SK-N-SH (cell line): ENCODE measurements around the gene THBS1. TPM values are rescaled to one million over a fixed set of nuclear protein-coding genes. Genes with fewer than 3 reads are reported as not detected.

Source experiments
- CTCF ChIA-PET: fragments of 300-600, 350-600 bp; formaldehyde crosslinking; extraction: SDS; loops from one replicate; lab custom pipeline; 2021; lab: Yijun Ruan, JAX
- POLR2A ChIA-PET: fragments of 350-600 bp; sonication (Branson Sonifier 250); formaldehyde crosslinking; extraction: SDS; loops from one replicate; lab custom pipeline; 2020; ENCODE audit warnings: antibody characterized with exemption, inconsistent platforms; lab: Yijun Ruan, JAX
- DNase-seq: peaks from one replicate; pipeline ENCODE4 v3.0.0; 2012
- H2AFZ ChIP-seq: fragments of 200-600 bp; sonication (generic); 2 replicates; pipeline ENCODE4 v1.8.1; 2016; ENCODE audit warnings: antibody characterized with exemption, mild to moderate bottlenecking, low read depth
- H3F3A ChIP-seq: fragments of 200-600 bp; sonication (generic); replicated peaks from 2 replicates; pipeline ENCODE3; 2016; ENCODE audit warnings: antibody characterized with exemption, mild to moderate bottlenecking; ENCODE audit not compliant: insufficient read depth
- H3K27ac ChIP-seq, 2 experiments: fragments of 200-500 bp in 1 of 2; fragments of 200-600 bp in 1 of 2; sonication (Bioruptor generic) in 1 of 2; sonication (generic), shearing (Covaris generic) in 1 of 2; 2 replicates each; pipeline versions ENCODE4 v1.5.1 to v1.6.1; 2014 to 2016; ENCODE audit warnings: low read depth in 2 of 2, inconsistent platforms in 1 of 2, low read length in 1 of 2, mild to moderate bottlenecking in 1 of 2, mixed read lengths in 1 of 2
- H3K27me3 ChIP-seq: fragments of 200-600 bp; sonication (generic), shearing (Covaris generic); 2 replicates; pipeline ENCODE4 v1.6.1; 2016; ENCODE audit warnings: mixed run types; ENCODE audit not compliant: insufficient read depth
- H3K36me3 ChIP-seq, 2 experiments: fragments of 200-500 bp in 1 of 2; fragments of 200-600 bp in 1 of 2; sonication (Bioruptor generic) in 1 of 2; sonication (generic) in 1 of 2; replicated peaks in 1 of 2; 2 replicates each; pipeline versions ENCODE3 to v1.5.1; 2014 to 2016; ENCODE audit warnings: low read length in 1 of 2, mild to moderate bottlenecking in 1 of 2; ENCODE audit not compliant: insufficient read depth in 2 of 2, control insufficient read depth in 1 of 2
- H3K4me1 ChIP-seq, 2 experiments: fragments of 200-500 bp in 1 of 2; fragments of 200-600 bp in 1 of 2; sonication (Bioruptor generic) in 1 of 2; sonication (generic), shearing (Covaris generic) in 1 of 2; 2 replicates each; pipeline versions ENCODE4 v1.5.1 to v1.6.1; 2014 to 2016; ENCODE audit warnings: low read depth in 1 of 2, low read length in 1 of 2, mixed run types in 1 of 2; ENCODE audit not compliant: insufficient read depth in 2 of 2, control insufficient read depth in 1 of 2
- H3K4me2 ChIP-seq: fragments of 200-600 bp; sonication (generic), shearing (Covaris generic); 2 replicates; pipeline ENCODE4 v1.6.1; 2017; ENCODE audit warnings: mixed run types
- H3K4me3 ChIP-seq, 2 experiments: fragments of 200-500 bp in 1 of 2; fragments of 200-600 bp in 1 of 2; sonication (Bioruptor generic) in 1 of 2; sonication (generic), shearing (Covaris generic) in 1 of 2; 2 replicates each; pipeline versions ENCODE4 v1.5.1 to v1.8.1; 2014 to 2016; ENCODE audit warnings: low read depth in 2 of 2, inconsistent platforms in 1 of 2, low read length in 1 of 2, mild to moderate bottlenecking in 1 of 2, mixed read lengths in 1 of 2, moderate library complexity in 1 of 2
- H3K79me2 ChIP-seq: fragments of 200-600 bp; sonication (generic); 2 replicates; pipeline ENCODE4 v1.8.1; 2017; ENCODE audit warnings: mild to moderate bottlenecking; ENCODE audit not compliant: insufficient read depth
- H3K9ac ChIP-seq: fragments of 200-600 bp; sonication (generic); 2 replicates; pipeline ENCODE4 v1.6.1; 2017; ENCODE audit warnings: mixed run types
- H3K9me2 ChIP-seq: fragments of 200-600 bp; sonication (generic); 2 replicates; pipeline ENCODE4 v1.6.1; 2017; ENCODE audit warnings: mixed run types
- H3K9me3 ChIP-seq: fragments of 200-600 bp; sonication (generic); 2 replicates; pipeline ENCODE4 v1.6.1; 2017; ENCODE audit warnings: mixed run types, mild to moderate bottlenecking, moderate library complexity
- H4K20me1 ChIP-seq: fragments of 200-600 bp; sonication (generic); 2 replicates; pipeline ENCODE4 v1.6.1; 2017; ENCODE audit warnings: mild to moderate bottlenecking, mixed run types; ENCODE audit not compliant: insufficient read depth
- EP300 ChIP-seq, 2 experiments: IDR thresholded peaks; 2 replicates each; pipeline versions ENCODE4 v1.4.0 to v1.6.1; 2012; ENCODE audit warnings: borderline replicate concordance in 1 of 2, low read depth in 1 of 2, low read length in 1 of 2
- EZH2phosphoT487 ChIP-seq: fragments of 200-600 bp; sonication (generic); IDR thresholded peaks from 2 replicates; pipeline ENCODE4 v1.6.1; 2017; ENCODE audit warnings: low read depth, mixed run types, mild to moderate bottlenecking, antibody characterized with exemption, moderate library complexity, borderline replicate concordance
- FOSL2 ChIP-seq: IDR thresholded peaks from 2 replicates; pipeline ENCODE4 v1.4.0; 2012; ENCODE audit warnings: low read depth, mild to moderate bottlenecking, moderate library complexity, borderline replicate concordance
- FOXJ3 ChIP-seq: sonication (generic); formaldehyde crosslinking; IDR thresholded peaks from 2 replicates; pipeline ENCODE4 v1.5.1; 2020; ENCODE audit warnings: mild to moderate bottlenecking, missing genetic modification reagents
- GABPA ChIP-seq: IDR thresholded peaks from 2 replicates; pipeline ENCODE4 v1.4.0; 2012; ENCODE audit warnings: low read depth, mild to moderate bottlenecking
- GATA2 ChIP-seq: sonication (generic); formaldehyde crosslinking; IDR thresholded peaks from 2 replicates; pipeline ENCODE4 v1.5.0; 2020; ENCODE audit warnings: mild to moderate bottlenecking, missing genetic modification reagents
- JUND ChIP-seq: IDR thresholded peaks from 2 replicates; pipeline ENCODE4 v1.4.0; 2012
- MAX ChIP-seq: IDR thresholded peaks from 2 replicates; pipeline ENCODE4 v1.4.0; 2012; ENCODE audit warnings: low read depth
- NFIC ChIP-seq: IDR thresholded peaks from 2 replicates; pipeline ENCODE4 v1.4.0; 2012; ENCODE audit warnings: borderline replicate concordance
- PBX3 ChIP-seq: IDR thresholded peaks from 2 replicates; pipeline ENCODE4; 2012
- POLR2AphosphoS5 ChIP-seq: IDR thresholded peaks from 2 replicates; pipeline ENCODE4 v1.6.1; 2012; ENCODE audit warnings: low read depth, low read length
- RAD21 ChIP-seq: IDR thresholded peaks from 2 replicates; pipeline ENCODE4 v1.6.1; 2012; ENCODE audit warnings: mild to moderate bottlenecking, low read length
- RFX5 ChIP-seq: IDR thresholded peaks from 2 replicates; pipeline ENCODE4 v1.6.1; 2012; ENCODE audit warnings: mild to moderate bottlenecking, improper control_type of control experiment, low read length
- RXRA ChIP-seq: IDR thresholded peaks from 2 replicates; pipeline ENCODE4 v1.4.0; 2012; ENCODE audit warnings: low read depth, mild to moderate bottlenecking, borderline replicate concordance
- SIN3A ChIP-seq: IDR thresholded peaks from 2 replicates; pipeline ENCODE4 v1.6.1; 2012; ENCODE audit warnings: low read depth, mild to moderate bottlenecking, low read length, moderate library complexity, borderline replicate concordance
- TAF1 ChIP-seq: IDR thresholded peaks from 2 replicates; pipeline ENCODE4 v1.6.1; 2012; ENCODE audit warnings: low read depth, mild to moderate bottlenecking, low read length, moderate library complexity, borderline replicate concordance
- TEAD4 ChIP-seq: IDR thresholded peaks from 2 replicates; pipeline ENCODE4 v1.4.0; 2012; ENCODE audit warnings: mild to moderate bottlenecking, borderline replicate concordance; ENCODE audit not compliant: insufficient read depth
- YY1 ChIP-seq: IDR thresholded peaks from 2 replicates; pipeline ENCODE4 v1.4.0; 2012; ENCODE audit warnings: low read depth, mild to moderate bottlenecking
- WGBS: methylation state at CpG from one replicate; pipeline ENCODE4 v1.1.6; 2017; ENCODE audit warnings: low lambda C conversion rate; 5-methylcytosine and 5-hydroxymethylcytosine counted together
- polyA plus RNA-seq, 3 experiments: library from polyadenylated mRNA; depleted of rRNA; stranded (reverse); fragments of >200 nt; gene quantifications; 2 replicates each; pipeline ENCODE4 v1.2.3, GENCODE V29; 2012
- TF ChIP-seq, protein P1 (sequence below): IDR thresholded peaks from 2 replicates; pipeline ENCODE4 v1.4.0; 2012; ENCODE audit warnings: low read depth, borderline replicate concordance

Gene THBS1
- polyA plus RNA-seq, 1 of the 3 experiments (the other 2 are of a cell fraction): 117 TPM

- POLR2A ChIA-PET: no interaction called here
- no peak for DNase-seq
These were observed 24.4 kb upstream of the THBS1 start for GRCh38 chr15:39556461-39556860.

DNA sequence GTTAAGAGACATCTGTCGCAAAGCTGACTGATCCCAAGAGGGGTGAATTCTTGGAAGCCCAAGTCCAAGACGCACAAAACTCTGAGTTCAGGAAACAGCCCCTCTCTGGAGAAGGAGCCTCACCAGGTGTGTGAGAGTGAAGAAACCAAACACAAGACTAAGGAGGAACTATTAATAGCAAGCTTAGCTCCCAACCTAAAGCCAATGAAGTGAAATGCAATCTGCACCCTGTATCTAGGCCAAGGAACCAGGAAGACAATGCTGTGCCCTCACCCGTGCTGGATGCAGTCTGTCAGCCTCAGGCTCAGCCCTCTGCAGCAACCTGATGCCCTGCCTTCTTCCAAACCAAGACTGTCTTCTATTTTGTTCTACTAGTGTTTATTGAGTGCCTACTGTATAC is 22.5 kb upstream of the THBS1 start:
- H3K4me1 ChIP-seq: no peaks in the 10 kb centered on the region; a peak in 1 of 4 replicates
- no peaks in the 10 kb centered on the region for H3K9me3 ChIP-seq
- no peaks in the 10 kb centered on the region for H4K20me1 ChIP-seq
- no peaks in the 10 kb centered on the region for H3F3A ChIP-seq
- H2AFZ ChIP-seq: no peak overlapping the region
- TF ChIP-seq RFX5: no peak
- TF ChIP-seq FOSL2: no peak
- TF ChIP-seq GABPA: no peak
- TF ChIP-seq POLR2AphosphoS5: no peak
- TF ChIP-seq TEAD4: no peak
- TF ChIP-seq JUND: no peak
- TF ChIP-seq FOXJ3 (CRISPR knock-in tag): no peak
- no peak for TF ChIP-seq GATA2 (CRISPR knock-in tag)
- TF ChIP-seq, protein P1, sequence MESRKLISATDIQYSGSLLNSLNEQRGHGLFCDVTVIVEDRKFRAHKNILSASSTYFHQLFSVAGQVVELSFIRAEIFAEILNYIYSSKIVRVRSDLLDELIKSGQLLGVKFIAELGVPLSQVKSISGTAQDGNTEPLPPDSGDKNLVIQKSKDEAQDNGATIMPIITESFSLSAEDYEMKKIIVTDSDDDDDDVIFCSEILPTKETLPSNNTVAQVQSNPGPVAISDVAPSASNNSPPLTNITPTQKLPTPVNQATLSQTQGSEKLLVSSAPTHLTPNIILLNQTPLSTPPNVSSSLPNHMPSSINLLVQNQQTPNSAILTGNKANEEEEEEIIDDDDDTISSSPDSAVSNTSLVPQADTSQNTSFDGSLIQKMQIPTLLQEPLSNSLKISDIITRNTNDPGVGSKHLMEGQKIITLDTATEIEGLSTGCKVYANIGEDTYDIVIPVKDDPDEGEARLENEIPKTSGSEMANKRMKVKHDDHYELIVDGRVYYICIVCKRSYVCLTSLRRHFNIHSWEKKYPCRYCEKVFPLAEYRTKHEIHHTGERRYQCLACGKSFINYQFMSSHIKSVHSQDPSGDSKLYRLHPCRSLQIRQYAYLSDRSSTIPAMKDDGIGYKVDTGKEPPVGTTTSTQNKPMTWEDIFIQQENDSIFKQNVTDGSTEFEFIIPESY: no peak
- no peak for TF ChIP-seq EZH2phosphoT487
- no peak for TF ChIP-seq NFIC
- TF ChIP-seq RXRA: no peak
- no peak for TF ChIP-seq MAX
- TF ChIP-seq YY1: no peak
- H3K36me3 ChIP-seq: no peaks in the 10 kb centered on the region
- no peaks in the 10 kb centered on the region for H3K27me3 ChIP-seq
- no peak overlapping the region for H3K4me3 ChIP-seq
- no peaks in the 10 kb centered on the region for H3K9me2 ChIP-seq
- H3K79me2 ChIP-seq: no peaks in the 10 kb centered on the region
- 94% methylated on average over 3 of the region's 3 CpGs for WGBS
- no peak overlapping the region for H3K27ac ChIP-seq
- no peak overlapping the region for H3K4me2 ChIP-seq
- ChIA-PET CTCF (no interaction called here), POLR2A (no interaction called here)
- no peak overlapping the region for H3K9ac ChIP-seq
- DNase-seq: no peak

More at GRCh38 chr15:39556461-39556860, 24.4 kb upstream of the THBS1 start:
- Histone ChIP-seq H3K9ac (no peak overlapping the region), H3K79me2 (no peaks in the 10 kb centered on the region), H4K20me1 (no peaks in the 10 kb centered on the region), H3K27me3 (no peaks in the 10 kb centered on the region), H3K27ac (no peak overlapping the region), H3F3A (no peaks in the 10 kb centered on the region), H3K9me2 (no peaks in the 10 kb centered on the region), H3K4me2 (no peak overlapping the region), H3K4me1 (no peaks in the 10 kb centered on the region; a peak in 1 of 4 replicates), H3K4me3 (no peak overlapping the region), H3K9me3 (no peaks in the 10 kb centered on the region), H3K36me3 (no peaks in the 10 kb centered on the region), H2AFZ (no peak overlapping the region)
- CTCF ChIA-PET: no interaction called here
- WGBS: 88% methylated on average over 7 of the region's 7 CpGs
- TF ChIP-seq PBX3 (no peak), EP300 (IDR thresholded peaks at IDR 0.05; ENCODE audit: borderline replicate concordance in 1 of 2, low read depth in 1 of 2, low read length in 1 of 2) (no peak), MAX (no peak), TAF1 (no peak), RAD21 (no peak), FOSL2 (no peak), EZH2phosphoT487 (no peak), SIN3A (no peak), POLR2AphosphoS5 (no peak), JUND (no peak)
